HG02973 (cell line): ENCODE data around the gene AFF3.

Experiments used
- ATAC-seq: cut with Tn5 transposase; IDR thresholded peaks from one replicate; pipeline ENCODE4 v1.9.1; 2021; ENCODE audit warnings: moderate library complexity; ENCODE audit not compliant: unreplicated experiment

AFF3 gene

GRCh38 chr2:99864561-99865553, 277.5 kb downstream of the AFF3 start:
- ATAC-seq: no peak

DNA sequence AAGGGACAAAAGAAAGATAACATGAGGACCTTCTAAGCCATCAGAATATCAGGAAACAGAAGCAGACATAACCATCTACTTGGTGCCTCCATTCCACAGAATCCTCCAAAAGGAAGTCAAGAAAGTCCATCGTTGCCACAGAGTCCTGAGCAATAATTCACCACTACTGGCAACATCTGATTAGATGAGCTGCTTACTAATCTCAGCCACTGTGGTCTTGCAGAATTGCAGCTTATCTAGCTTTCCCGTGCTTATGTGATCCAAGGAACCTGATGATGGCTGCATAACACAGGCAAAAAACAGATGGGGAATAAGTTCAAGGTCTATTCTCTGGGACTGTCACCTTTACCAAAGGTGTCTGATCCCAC, 278.5 kb downstream of the AFF3 start:
- ATAC-seq: no peak

GRCh38 chr2:99863236-99863902, 279.0 kb downstream of the AFF3 start:
- ATAC-seq: no peak

DNA sequence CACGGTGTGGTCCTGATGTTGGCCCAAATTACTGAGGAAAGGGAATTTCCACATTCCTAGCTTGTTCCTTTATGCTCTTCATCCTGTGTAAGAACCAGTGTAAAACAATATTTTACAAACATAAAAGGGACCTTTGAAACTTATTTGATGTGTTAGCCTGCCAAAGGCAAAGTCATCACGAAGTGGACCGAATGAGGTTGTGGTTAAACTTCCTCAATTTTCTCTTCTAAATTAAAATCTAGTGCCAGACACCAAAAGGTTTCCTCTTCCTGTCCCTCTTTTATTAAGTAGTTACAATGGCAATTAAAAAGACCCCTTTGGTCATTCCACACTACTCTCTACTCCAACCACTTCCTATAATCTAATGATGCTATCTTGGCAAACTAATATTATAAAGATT, 279.8 kb downstream of the AFF3 start:
- ATAC-seq: no peak

- no peak for ATAC-seq
Observed at GRCh38 chr2:99861376-99861760, 281.0 kb downstream of the AFF3 start.

- no peak for ATAC-seq
Observed at GRCh38 chr2:99860720-99861375, 281.5 kb downstream of the AFF3 start.

DNA sequence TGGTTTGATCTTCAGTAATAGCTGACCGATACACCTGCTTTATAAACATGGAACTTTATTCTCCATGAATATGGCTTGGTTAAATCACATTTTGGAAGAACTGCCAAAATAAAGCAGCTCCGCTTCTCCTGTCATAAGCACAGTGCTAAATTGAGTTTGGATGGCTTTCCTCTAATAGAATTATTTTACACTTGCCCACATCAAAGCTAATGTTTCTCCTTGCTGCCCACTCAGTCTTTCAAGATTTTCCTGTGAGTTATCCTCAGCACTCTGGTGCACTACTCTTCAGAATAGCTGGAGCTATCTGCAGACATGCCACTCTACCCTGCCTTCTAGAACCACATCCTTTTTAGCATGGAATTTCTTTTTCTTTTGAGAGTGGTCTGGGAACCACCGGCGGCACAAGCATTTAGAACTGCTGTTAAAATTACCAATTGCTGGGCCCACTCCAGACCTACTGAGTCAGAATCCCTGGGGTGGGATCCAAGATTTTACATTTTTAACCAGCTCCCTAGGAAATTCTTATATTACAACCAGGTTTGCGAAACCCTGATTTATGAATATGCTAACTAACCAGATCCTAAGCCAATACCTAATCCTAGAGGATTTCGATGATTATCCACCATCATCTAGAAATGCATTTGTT, 283.3 kb downstream of the AFF3 start:
- ATAC-seq: no peak

- no peak for ATAC-seq
Observed at GRCh38 chr2:99857867-99858444, 284.4 kb downstream of the AFF3 start.

DNA sequence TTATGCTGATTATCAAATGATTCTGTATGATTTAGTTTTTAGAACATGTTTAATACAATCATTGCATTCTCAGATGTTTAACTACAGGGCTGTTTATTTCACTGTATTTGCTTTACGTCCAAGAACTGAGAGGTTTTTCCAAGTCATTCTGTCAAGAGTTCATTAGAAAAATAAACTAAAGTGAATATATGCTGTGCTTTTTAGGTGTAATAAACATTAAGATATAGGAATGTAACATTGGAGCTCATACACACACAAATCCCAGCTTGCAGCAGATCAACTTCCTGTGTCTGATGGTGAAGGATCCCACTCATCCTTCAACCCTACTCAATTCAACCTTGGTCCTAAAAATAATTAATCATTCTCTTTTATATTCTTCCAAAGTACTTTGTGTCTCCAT, 285.0 kb downstream of the AFF3 start:
- no peak for ATAC-seq

DNA sequence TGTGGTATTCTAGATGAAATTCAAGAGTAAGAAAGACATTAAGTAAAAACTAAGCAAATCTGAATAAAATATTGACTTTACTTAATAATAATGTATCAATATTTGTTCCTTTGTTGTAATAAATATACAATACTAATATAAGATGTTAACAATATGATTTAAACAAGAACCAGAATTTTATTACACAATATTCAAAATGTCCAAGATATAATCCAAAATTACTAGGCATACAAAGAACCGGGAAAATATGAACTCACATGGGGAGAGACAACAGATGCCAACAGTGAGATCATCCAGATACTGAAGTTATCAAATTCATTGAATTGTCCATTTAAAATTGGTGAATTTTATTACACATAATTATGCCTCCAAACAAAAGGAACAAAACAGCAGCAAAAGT, 286.3 kb downstream of the AFF3 start:
- ATAC-seq: no peak

DNA sequence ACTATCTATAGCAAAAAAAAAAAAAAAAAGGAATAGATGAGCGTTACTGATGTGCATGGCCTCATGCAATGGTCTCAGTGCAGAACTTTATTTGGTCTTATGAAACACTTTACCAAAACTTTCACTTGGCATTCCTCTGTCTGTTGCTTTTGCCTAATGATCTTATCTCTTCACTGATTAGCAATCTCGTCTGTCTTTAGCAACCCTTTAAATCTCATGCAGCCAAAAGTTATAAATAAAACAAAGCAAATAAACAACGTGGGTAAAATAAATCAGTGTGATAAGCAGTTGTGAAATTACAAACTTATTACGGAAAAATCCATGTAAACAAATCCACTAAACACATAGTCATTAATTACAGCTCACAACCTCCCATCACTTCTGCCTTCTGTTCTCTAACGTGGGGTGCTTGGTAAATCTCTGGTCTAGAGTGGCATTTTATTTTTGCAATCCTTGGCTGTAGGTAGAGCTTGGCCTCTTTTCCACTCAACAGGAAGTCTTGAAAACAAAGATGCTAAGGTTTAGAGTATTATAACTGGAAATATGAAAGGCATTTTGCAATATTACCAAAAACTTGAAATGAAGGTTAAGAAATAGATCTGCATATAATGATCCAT, 288.0 kb downstream of the AFF3 start:
- ATAC-seq: no peak

DNA sequence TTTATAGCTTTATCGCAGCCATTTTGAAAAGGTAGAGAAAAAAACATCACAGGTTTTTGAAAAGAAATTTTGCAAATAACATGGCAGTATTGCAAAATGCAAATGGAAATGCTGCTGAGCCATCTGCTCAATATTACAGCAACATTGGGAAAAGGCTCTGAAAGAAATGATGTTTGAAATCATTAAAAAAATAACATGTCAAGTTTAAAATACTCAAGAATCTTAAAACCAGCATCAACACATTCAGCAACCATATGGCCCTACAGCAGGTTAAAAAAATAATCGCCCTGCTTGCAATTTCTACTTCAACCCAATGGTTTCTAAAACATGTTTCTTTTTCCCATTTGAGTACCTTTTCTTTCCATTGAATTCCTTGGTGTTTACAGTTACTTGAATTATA, 289.4 kb downstream of the AFF3 start:
- no peak for ATAC-seq

DNA sequence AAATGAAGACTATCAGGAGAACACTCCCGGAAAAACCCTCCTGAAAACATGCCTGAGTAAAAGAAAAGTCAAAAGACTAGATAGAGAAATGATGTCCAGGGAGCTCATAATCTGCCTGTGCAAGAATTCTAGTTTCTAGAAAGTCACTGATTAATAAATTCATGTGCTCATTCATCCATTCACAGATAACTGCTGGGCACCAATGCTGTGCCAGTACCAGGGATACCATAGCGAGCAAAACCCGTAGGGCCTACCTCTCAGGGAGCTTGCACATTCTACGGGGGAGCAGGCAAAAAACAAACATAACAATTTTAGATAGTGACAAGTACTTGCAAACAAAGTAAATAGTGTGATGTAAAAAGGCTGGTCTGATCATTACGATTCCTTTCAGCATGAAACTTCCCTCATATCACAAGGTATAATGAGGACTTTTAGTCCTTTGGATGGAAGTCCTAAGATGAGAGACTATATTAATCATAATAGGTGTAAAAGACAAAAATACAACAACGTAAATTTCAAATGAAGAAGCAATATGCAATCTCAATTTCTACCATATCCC, 289.9 kb downstream of the AFF3 start:
- ATAC-seq: no peak

GRCh38 chr2:99851811-99852210, 290.6 kb downstream of the AFF3 start:
- ATAC-seq: no peak

- ATAC-seq: no peak
Observed at GRCh38 chr2:99851089-99851488, 291.3 kb downstream of the AFF3 start.

GRCh38 chr2:99850084-99850710, 292.2 kb downstream of the AFF3 start:
- ATAC-seq: no peak

- no peak for ATAC-seq
Observed at GRCh38 chr2:99846462-99847107, 295.8 kb downstream of the AFF3 start.

GRCh38 chr2:99845296-99845695, 297.1 kb downstream of the AFF3 start:
- no peak for ATAC-seq

- no peak for ATAC-seq
Observed at GRCh38 chr2:99842451-99842850, 299.9 kb downstream of the AFF3 start.
